Colonic mucosa (tissue), 4 donors: Measurements from ENCODE around the gene TMPRSS5. TPM values are rescaled to one million over a fixed set of nuclear protein-coding genes. Genes with fewer than 3 reads are reported as not detected.

ENCODE experiments used
- DNase-seq: peaks from one replicate; pipeline ENCODE4 v3.0.0-alpha.2; 2020
- H3K27ac ChIP-seq: fragments of 200-600 bp; one replicate; pipeline ENCODE4 v1.8.0; 2021
- H3K27me3 ChIP-seq: fragments of 200-600 bp; one replicate; pipeline ENCODE4 v1.8.0; 2021
- H3K36me3 ChIP-seq: fragments of 200-600 bp; one replicate; pipeline ENCODE4 v1.8.0; 2021
- H3K4me1 ChIP-seq: fragments of 200-600 bp; one replicate; pipeline ENCODE4 v1.8.0; 2021; ENCODE audit warnings: mild to moderate bottlenecking
- H3K4me3 ChIP-seq: fragments of 200-600 bp; one replicate; pipeline ENCODE4 v1.8.0; 2021
- H3K9ac ChIP-seq, 2 donors: one replicate each; pipeline ENCODE4 v1.7.0; 2013; ENCODE audit warnings: control low read depth in 2 of 2, low read depth in 2 of 2, low read length in 2 of 2
- H3K9me3 ChIP-seq: fragments of 200-600 bp; one replicate; pipeline ENCODE4 v1.8.0; 2021
- intact Hi-C: fragments of 100-400 bp; cut with DNase I; formaldehyde crosslinking; loops from one replicate; pipeline ENCODE4 v1.14.1; 2022
- total RNA-seq, 2 donors: library from RNA; stranded (reverse); fragmentation: NEBNext Ultra II Directional in 1 of 2; extraction: Animal tissue kit (Norgen Biotek cat#: 25700) in 1 of 2; gene quantifications; one replicate each; pipeline ENCODE4 v1.2.1, GENCODE V29; 2021
- TF ChIP-seq, protein P1 (sequence below): fragments of 200-600 bp; IDR thresholded peaks from one replicate; pipeline ENCODE4 v1.8.0; 2022; ENCODE audit warnings: antibody characterized with exemption, mild to moderate bottlenecking
- donor health status: healthy.
- donor health status: DM: no; HTN: no; CAD: no.
- donor health status: DM: no; HTN: no; CAD: no.

The TMPRSS5 gene
- total RNA-seq, 2 donors from 2014 or later, result 0.11 to 0.59 TPM

- DNase-seq, result no peak
Observed at GRCh38 chr11:113651023-113651422, 55.1 kb downstream of the TMPRSS5 start.

DNA sequence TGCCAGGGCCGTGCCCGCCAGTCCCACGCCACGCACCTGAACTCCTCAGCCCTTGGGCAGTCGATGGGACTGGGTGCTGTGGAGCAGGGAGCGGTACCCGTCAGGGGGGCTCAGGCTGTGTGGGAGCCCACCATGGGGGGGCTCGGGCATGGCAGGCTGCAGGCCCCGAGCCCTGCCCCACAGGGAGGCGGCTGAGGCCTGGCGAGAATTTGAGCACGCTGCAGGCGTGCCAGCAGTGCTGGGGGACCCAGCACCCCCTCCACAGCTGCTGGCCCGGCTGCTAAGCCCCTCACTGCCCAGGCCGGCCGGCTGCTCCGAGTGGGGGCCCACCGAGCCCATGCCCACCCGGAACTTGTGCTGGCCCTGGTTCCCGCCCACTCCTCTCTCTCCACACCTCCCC, 56.8 kb downstream of the TMPRSS5 start:
- H3K4me3 ChIP-seq, result no peak overlapping the region
- no peaks in the 10 kb centered on the region for H3K9me3 ChIP-seq
- TF ChIP-seq, protein P1, sequence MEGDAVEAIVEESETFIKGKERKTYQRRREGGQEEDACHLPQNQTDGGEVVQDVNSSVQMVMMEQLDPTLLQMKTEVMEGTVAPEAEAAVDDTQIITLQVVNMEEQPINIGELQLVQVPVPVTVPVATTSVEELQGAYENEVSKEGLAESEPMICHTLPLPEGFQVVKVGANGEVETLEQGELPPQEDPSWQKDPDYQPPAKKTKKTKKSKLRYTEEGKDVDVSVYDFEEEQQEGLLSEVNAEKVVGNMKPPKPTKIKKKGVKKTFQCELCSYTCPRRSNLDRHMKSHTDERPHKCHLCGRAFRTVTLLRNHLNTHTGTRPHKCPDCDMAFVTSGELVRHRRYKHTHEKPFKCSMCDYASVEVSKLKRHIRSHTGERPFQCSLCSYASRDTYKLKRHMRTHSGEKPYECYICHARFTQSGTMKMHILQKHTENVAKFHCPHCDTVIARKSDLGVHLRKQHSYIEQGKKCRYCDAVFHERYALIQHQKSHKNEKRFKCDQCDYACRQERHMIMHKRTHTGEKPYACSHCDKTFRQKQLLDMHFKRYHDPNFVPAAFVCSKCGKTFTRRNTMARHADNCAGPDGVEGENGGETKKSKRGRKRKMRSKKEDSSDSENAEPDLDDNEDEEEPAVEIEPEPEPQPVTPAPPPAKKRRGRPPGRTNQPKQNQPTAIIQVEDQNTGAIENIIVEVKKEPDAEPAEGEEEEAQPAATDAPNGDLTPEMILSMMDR, result no peak
- H3K4me1 ChIP-seq, result no peaks in the 10 kb centered on the region
- H3K27ac ChIP-seq, result no peak overlapping the region
- H3K27me3 ChIP-seq, result no peaks in the 10 kb centered on the region
- no peak for DNase-seq
- no peak overlapping the region for H3K9ac ChIP-seq
- intact Hi-C loops, result no loop called here
- H3K36me3 ChIP-seq, result no peaks in the 10 kb centered on the region

More at GRCh38 chr11:113651023-113651422, 55.1 kb downstream of the TMPRSS5 start:
- no peak overlapping the region for H3K9ac ChIP-seq
- no peaks in the 10 kb centered on the region for H3K27me3 ChIP-seq
- no peak overlapping the region for H3K27ac ChIP-seq
- TF ChIP-seq, protein P1, result no peak
- H3K9me3 ChIP-seq, result no peaks in the 10 kb centered on the region
- no peaks in the 10 kb centered on the region for H3K4me1 ChIP-seq
- no peaks in the 10 kb centered on the region for H3K36me3 ChIP-seq
- H3K4me3 ChIP-seq, result no peak overlapping the region
- intact Hi-C loops, result loop anchor here (10.0 kb wide), 1 partner anchor 64 kb away; no protein-coding TSS in a partner anchor

- Histone ChIP-seq H3K9ac (no peak overlapping the region), H3K36me3 (no peaks in the 10 kb centered on the region), H3K4me3 (no peak overlapping the region), H3K4me1 (no peaks in the 10 kb centered on the region), H3K27me3 (no peaks in the 10 kb centered on the region), H3K27ac (no peak overlapping the region), H3K9me3 (no peaks in the 10 kb centered on the region)
- no peak for DNase-seq
- intact Hi-C loops, result no loop called here
- TF ChIP-seq, protein P1, result no peak
Observed at GRCh38 chr11:113647856-113648255, 58.3 kb downstream of the TMPRSS5 start.

- no peaks in the 10 kb centered on the region for H3K9me3 ChIP-seq
- H3K27ac ChIP-seq, result no peak overlapping the region
- no peak overlapping the region for H3K9ac ChIP-seq
- TF ChIP-seq, protein P1, result no peak
- H3K27me3 ChIP-seq, result no peaks in the 10 kb centered on the region
- no peak for DNase-seq
- no peaks in the 10 kb centered on the region for H3K4me1 ChIP-seq
- no peak overlapping the region for H3K4me3 ChIP-seq
- H3K36me3 ChIP-seq, result no peaks in the 10 kb centered on the region
- intact Hi-C loops, result no loop called here
Observed at GRCh38 chr11:113647108-113647507, 59.0 kb downstream of the TMPRSS5 start.

DNA sequence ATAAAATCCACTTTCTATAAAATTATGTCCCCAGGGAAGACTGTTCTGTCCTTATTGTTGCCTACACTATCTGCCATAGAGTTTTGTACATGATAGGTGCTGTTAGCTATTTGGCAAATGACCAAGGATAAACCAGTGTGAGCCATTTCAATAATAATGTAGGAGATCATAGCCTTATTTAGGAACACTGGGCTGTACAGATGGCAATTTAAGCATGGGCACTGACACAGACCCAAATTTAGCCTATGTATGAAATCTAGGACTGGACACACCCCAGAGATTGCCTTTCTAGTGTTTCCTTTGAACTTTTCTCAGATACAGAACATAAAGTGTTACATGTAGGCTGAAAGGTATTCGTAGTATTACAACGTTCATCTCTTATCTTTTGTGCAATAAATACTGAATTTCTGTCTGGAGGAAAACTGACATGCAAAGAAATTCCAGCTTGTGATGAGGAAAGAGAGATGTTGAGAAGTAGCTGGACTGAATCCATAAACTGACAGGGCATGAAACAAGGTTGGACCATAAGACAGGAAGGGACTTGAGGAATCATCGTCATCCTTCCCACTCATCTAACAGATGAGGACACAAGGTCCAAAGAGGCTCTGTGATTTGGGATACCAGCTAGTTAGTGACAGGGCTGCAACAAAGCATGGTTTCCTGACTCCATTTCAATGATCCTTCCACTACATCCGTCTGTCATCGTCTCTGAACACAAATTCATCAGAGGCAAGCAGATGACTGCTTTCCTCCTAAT, 60.3 kb downstream of the TMPRSS5 start:
- intact Hi-C loops, result no loop called here
- no peaks in the 10 kb centered on the region for H3K27me3 ChIP-seq
- H3K9ac ChIP-seq, result no peak overlapping the region
- TF ChIP-seq, protein P1, result no peak
- H3K36me3 ChIP-seq, result no peaks in the 10 kb centered on the region
- no peak overlapping the region for H3K27ac ChIP-seq
- H3K4me1 ChIP-seq, result no peaks in the 10 kb centered on the region
- H3K4me3 ChIP-seq, result no peak overlapping the region
- no peaks in the 10 kb centered on the region for H3K9me3 ChIP-seq
- DNase-seq, result no peak
